ENCODE measurements around the gene UGT1A6.
"Not testable (repeated sequence)": the region's sequence is repeated elsewhere in the genome, so short reads cannot be mapped to it uniquely, and the experiment has no call there.

The UGT1A6 gene

GRCh38 chr2:233692648-233693047 is at the start of gene UGT1A6:
UGT1A6 (plus strand) TSS chr2:233692890; CDS start chr2:233693005, 115 bp downstream.
- no peak for DNase-seq

- no peak for DNase-seq
Observed at GRCh38 chr2:233643128-233643527, 49.6 kb upstream of the UGT1A6 start.

GRCh38 chr2:233646033-233646432 is 46.7 kb upstream of the UGT1A6 start:
- DNase-seq, result not testable (repeated sequence)

- DNase-seq, result no peak
Observed at GRCh38 chr2:233650981-233651380, 41.7 kb upstream of the UGT1A6 start.

- no peak for DNase-seq
Observed at GRCh38 chr2:233651430-233651829, 41.3 kb upstream of the UGT1A6 start.

GRCh38 chr2:233654501-233654900 is 38.2 kb upstream of the UGT1A6 start:
- no peak for DNase-seq

- no peak for DNase-seq
Observed at GRCh38 chr2:233655043-233655442, 37.6 kb upstream of the UGT1A6 start.

GRCh38 chr2:233655943-233656342 is 36.7 kb upstream of the UGT1A6 start:
- DNase-seq, result not testable (repeated sequence)

GRCh38 chr2:233656443-233656842 is 36.2 kb upstream of the UGT1A6 start:
- DNase-seq, result no peak

- no peak for DNase-seq
Observed at GRCh38 chr2:233658610-233659009, 34.1 kb upstream of the UGT1A6 start.

- DNase-seq, result no peak
Observed at GRCh38 chr2:233663911-233664310, 28.8 kb upstream of the UGT1A6 start.

- DNase-seq, result no peak
Observed at GRCh38 chr2:233668605-233669260, 24.0 kb upstream of the UGT1A6 start.

- DNase-seq, result no peak
Observed at GRCh38 chr2:233671290-233672161, 21.2 kb upstream of the UGT1A6 start, which contains the start of gene UGT1A9. UGT1A9 (plus strand) TSS chr2:233671898; CDS start chr2:233671935, 37 bp downstream.

- DNase-seq, result peak in 1 of 2 experiments; percentile 32
Observed at GRCh38 chr2:233672886-233673285, 19.8 kb upstream of the UGT1A6 start.

GRCh38 chr2:233673896-233674295 is 18.8 kb upstream of the UGT1A6 start:
- no peak for DNase-seq

GRCh38 chr2:233674314-233674713 is 18.4 kb upstream of the UGT1A6 start:
- DNase-seq, result no peak

- no peak for DNase-seq
Observed at GRCh38 chr2:233674995-233675394, 17.7 kb upstream of the UGT1A6 start.

- DNase-seq, result no peak
Observed at GRCh38 chr2:233676046-233676445, 16.6 kb upstream of the UGT1A6 start.

- no peak for DNase-seq
Observed at GRCh38 chr2:233679196-233679595, 13.5 kb upstream of the UGT1A6 start.

GRCh38 chr2:233680361-233681045 is 12.2 kb upstream of the UGT1A6 start:
- no peak for DNase-seq

- DNase-seq, result no peak
Observed at GRCh38 chr2:233681521-233682099, 11.1 kb upstream of the UGT1A6 start, which contains the start of gene UGT1A7. UGT1A7 (plus strand) TSS chr2:233681901; CDS start chr2:233681938, 37 bp downstream.

- no peak for DNase-seq
Observed at GRCh38 chr2:233684640-233685039, 8.1 kb upstream of the UGT1A6 start.

GRCh38 chr2:233686928-233687327 is 5.8 kb upstream of the UGT1A6 start:
- DNase-seq, result no peak

Measured in Kasumi-1 (cell line).